B cell (primary cell): ENCODE measurements around the gene AGRP.

Experiments
- EZH2 ChIP-seq: IDR thresholded peaks from 2 replicates; pipeline ENCODE4 v1.6.1; 2012; ENCODE audit warnings: borderline replicate concordance, low read depth, mild to moderate bottlenecking, moderate library complexity, low read length; ENCODE audit not compliant: insufficient read depth, poor library complexity, severe bottlenecking
- TF ChIP-seq, protein P1 (sequence below): fragments of 200-600 bp; IDR thresholded peaks from one replicate; pipeline ENCODE4 v1.8.0; 2022; ENCODE audit warnings: antibody characterized with exemption, mild to moderate bottlenecking

DNA sequence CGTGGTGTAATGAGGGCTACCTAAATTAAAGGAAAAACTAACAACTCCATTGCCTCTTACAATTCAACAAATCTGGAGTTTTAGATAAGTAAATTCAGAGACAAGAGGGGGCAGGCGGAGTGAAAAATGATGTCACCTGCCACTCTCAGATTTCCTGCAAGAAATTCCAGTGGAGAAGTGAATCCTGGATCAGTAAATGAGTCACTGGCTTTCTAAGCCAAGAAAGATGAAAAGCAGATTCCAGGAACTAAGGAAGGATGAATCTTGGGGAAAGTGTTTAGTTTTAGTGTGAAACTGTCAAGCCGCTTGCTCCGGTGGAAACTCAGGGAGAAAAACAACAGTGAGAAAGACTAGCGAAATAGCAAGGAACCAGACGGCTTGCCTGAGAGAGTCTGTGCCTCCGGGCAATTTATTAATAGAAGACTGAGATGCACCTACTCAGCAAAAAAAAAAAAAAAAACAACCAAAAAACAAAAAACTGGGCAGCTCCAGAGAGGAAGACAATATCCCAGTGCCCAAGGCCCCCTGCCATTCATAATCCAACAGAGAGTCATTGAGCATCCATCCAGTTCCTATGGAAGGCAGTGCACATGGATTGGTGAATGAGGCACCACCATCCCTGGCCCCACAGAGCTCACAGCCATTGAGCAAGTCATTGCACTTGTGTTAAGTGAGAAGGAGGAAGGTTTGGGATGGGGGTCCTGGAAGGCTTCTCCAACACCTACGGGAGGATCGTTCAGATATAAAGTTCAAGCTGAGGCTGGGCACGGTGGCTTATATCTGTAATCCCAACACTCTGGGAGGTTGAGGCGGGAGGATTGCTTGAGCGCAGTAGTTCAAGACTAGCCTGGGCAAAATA is 33.2 kb upstream of the AGRP start:
- TF ChIP-seq, protein P1, sequence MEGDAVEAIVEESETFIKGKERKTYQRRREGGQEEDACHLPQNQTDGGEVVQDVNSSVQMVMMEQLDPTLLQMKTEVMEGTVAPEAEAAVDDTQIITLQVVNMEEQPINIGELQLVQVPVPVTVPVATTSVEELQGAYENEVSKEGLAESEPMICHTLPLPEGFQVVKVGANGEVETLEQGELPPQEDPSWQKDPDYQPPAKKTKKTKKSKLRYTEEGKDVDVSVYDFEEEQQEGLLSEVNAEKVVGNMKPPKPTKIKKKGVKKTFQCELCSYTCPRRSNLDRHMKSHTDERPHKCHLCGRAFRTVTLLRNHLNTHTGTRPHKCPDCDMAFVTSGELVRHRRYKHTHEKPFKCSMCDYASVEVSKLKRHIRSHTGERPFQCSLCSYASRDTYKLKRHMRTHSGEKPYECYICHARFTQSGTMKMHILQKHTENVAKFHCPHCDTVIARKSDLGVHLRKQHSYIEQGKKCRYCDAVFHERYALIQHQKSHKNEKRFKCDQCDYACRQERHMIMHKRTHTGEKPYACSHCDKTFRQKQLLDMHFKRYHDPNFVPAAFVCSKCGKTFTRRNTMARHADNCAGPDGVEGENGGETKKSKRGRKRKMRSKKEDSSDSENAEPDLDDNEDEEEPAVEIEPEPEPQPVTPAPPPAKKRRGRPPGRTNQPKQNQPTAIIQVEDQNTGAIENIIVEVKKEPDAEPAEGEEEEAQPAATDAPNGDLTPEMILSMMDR, result no peak
- TF ChIP-seq EZH2, result no peak
